Sigmoid colon (tissue), 4 donors: ENCODE data around the gene GNA12.

Source experiments
- CTCF ChIP-seq, 4 experiments: fragments of 450-650 bp in 3 of 4; fragments of 200-600 bp in 1 of 4; IDR thresholded peaks; one replicate each; pipeline ENCODE4 v1.5.1; 2016 to 2019; ENCODE audit warnings: antibody characterized with exemption in 4 of 4, mild to moderate bottlenecking in 3 of 4, moderate library complexity in 2 of 4
- EP300 ChIP-seq, 4 donors: sonication (generic); formaldehyde crosslinking; IDR thresholded peaks; one replicate each; pipeline ENCODE4 v1.6.1; 2017; ENCODE audit warnings: antibody characterized with exemption in 4 of 4
- POLR2A ChIP-seq, 2 donors: fragments of 450-650 bp; IDR thresholded peaks; one replicate each; pipeline ENCODE4 v1.6.1; 2016; ENCODE audit warnings: antibody characterized with exemption in 2 of 2, mild to moderate bottlenecking in 2 of 2, moderate library complexity in 2 of 2
- POLR2AphosphoS5 ChIP-seq, 4 donors: sonication (generic); formaldehyde crosslinking; IDR thresholded peaks; one replicate each; pipeline ENCODE4 v1.6.1; 2017; ENCODE audit warnings: antibody characterized with exemption in 4 of 4

GRCh38 chr7:2721842-2722241 lies 122.3 kb downstream of the GNA12 start:
- TF ChIP-seq CTCF (IDR thresholded peaks at IDR 0.05) (no peak), EP300 (IDR thresholded peaks at IDR 0.05) (no peak), POLR2AphosphoS5 (IDR thresholded peaks at IDR 0.05) (no peak), POLR2A (IDR thresholded peaks at IDR 0.05) (no peak)
